Subcutaneous adipose tissue (tissue), 4 donors: Measurements from ENCODE around the gene ZBTB46. TPM values are rescaled to one million over a fixed set of nuclear protein-coding genes. Genes with fewer than 3 reads are reported as not detected.

Source experiments
- CTCF ChIP-seq: fragments of 450-650 bp; IDR thresholded peaks from one replicate; pipeline ENCODE4 v1.5.1; 2016; ENCODE audit warnings: low read depth, mild to moderate bottlenecking, control low read depth, antibody characterized with exemption, moderate library complexity
- total RNA-seq, 4 donors: library from RNA; depleted of rRNA; stranded (reverse); fragments of >200 nt; gene quantifications; one replicate each; pipeline ENCODE4 v1.1.0, GENCODE V29; 2016

ZBTB46 gene
- total RNA-seq, 4 donors from 2014 or later = 5.7 to 45.2 (median 7.4) TPM

- no peak for TF ChIP-seq CTCF
These were observed 16.0 kb downstream of the ZBTB46 start for GRCh38 chr20:63814891-63815614.

GRCh38 chr20:63811491-63811875 is 19.6 kb downstream of the ZBTB46 start:
- no peak for TF ChIP-seq CTCF

- no peak for TF ChIP-seq CTCF
These were observed 20.2 kb downstream of the ZBTB46 start for GRCh38 chr20:63810730-63811490.

DNA sequence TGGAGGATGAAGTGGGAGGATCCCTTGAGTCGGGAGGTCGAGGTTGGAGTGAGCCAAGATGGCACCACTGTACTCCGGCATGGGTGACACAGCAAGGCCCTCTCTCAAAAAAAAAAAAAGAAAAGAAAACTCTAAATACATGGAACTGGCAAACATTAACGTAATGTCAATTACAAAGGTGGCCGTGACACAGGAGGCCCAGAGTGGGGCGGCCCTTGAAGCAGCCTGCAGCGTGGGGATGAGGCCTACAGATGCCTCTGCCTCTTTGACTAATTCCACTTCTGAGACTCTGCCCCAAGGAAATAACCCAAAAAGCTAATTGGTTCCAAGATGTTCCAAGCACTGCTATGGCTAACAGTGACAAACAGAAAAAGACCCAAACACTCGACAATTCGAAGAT is 21.2 kb downstream of the ZBTB46 start:
- no peak for TF ChIP-seq CTCF

DNA sequence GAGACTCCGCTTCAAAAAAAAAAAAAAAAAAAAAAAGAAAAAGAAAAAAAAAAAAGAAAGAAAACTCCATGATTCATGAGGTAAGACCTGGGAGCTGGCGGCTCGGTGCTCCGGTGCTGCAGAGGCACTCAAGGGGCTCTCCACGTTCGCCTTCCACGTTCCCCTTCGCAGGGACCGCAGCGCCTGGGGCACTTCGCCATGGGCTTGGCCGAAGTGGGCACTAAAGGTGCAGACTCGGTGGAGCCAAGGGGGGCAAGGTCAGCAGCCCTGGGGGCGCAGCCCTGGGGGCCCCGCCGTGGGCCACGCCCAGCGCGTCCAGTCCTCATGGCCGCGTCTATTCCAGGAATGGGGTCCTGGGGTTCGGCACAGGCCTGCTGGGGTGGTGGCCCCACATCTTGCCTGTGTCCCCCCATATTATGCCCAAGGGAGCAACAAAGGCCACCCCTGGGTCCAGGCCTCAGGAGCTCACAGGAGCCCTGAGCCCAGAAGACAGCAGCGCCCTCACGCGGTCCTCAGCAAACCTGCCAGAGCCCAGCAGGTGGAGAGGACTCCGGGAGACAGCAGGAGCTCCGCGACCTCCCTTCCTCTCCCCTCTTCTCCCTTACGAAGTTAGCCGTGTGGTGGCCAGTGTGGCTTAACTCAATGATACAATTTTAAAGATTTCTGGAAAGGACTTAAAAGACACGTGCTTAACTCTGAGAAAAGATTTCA is 21.9 kb downstream of the ZBTB46 start:
- no peak for TF ChIP-seq CTCF

- TF ChIP-seq CTCF = no peak
These were observed 22.8 kb downstream of the ZBTB46 start for GRCh38 chr20:63808145-63808724.

- no peak for TF ChIP-seq CTCF
These were observed 23.4 kb downstream of the ZBTB46 start for GRCh38 chr20:63807654-63808053.
